ENCODE results near the gene HRAS.
A peak's percentile ranks its signal among the peaks of the same experiment; 100 is the strongest.

The HRAS gene

DNA sequence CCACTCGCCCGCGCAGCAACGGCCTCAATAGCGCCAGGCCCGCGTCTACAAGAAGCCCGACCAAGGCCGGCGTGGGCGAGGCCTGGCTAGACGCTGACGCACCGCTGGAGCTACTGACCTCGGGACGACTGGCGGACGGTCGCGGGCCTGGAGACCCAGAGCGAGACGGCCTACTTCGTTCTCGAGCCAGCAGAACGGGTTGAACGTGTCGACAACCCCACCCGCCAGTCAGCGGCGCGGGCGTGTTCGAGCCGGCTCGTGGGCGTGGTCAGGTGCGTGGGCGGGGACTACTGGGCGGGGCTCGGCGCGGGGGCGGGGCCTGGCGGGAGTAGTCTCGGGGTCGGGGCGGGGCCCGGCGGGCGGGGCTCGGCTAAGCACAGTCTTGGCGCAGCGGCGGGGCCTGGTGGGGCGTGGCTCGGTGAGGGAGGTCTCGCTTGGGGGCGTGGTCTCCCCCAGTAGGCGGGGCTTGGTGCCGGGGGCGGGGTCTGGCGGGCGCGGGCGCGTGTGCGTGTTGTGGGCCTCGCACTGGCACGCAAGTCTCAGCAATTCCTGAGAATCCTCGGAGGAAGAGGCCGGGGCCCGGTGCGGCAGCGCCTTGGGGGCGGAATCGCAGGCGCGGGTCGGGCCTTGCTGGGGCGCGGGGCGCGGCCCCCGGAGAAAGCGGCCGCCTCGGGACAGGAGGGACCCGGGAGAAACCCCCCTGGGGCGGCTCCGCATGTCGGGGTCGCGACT lies 28.2 kb downstream of the HRAS start, which contains the start of gene RNH1:
Gene RNH1, minus strand, starts transcription at position 248 of the 732 bp plus-strand sequence. CDS start 5,080 bp downstream, outside the sequence.
- DNase-seq, result peak; percentile 98

DNA sequence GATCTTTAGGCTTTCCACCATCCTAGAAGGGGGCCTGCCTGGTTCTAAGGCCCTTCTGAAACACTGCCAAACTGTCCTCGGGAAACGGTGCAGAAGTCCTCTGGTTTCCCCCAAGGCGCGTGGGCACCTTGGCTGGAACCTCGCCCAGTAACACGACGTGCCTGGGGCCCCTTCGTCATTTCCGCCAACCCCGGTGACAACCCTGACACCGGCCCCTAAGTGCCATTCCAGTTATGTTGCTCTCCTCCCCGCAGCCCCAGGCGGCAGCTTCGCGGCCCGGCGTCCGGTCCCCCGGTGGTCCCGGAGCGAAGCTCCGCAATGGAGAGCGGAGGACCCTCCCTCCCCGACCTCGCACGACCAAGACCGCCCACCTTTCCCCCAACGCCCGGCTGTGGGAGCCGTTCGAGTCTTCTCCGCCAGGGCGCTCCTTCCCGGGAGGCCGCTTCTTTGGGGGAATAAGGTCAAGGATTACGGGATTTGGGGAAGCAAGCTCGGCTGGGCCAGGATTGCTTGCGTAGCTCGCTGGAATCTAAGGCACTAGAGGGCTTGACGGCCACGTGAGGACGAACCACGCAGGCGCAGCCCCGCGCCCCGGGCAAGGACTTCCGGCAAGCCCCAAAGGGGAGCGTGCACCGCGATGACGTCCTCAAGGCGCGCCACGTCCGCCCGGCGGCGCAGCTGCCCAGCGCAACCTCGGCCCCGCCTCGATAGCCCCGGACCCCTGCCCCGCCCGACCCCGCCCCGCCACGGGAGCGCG lies 29.0 kb downstream of the HRAS start:
- peak; percentile 97 for DNase-seq

DNA sequence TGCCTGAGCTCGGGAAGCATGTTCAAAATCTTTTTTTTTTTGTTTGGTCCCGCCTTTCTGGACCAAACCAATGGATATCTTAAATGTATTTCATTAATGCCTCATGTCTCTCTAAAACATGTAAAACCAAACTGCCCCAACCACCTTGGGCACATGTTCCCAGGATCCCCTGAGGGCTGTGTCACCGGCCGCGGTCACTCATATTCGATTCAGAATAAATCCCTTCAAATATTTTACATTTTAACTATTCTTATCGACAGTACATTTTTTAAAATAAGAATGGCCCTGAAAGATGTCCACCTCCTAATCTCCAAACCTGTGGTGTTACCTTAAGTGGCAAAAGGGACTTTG lies 30.4 kb downstream of the HRAS start:
- no peak for DNase-seq

DNA sequence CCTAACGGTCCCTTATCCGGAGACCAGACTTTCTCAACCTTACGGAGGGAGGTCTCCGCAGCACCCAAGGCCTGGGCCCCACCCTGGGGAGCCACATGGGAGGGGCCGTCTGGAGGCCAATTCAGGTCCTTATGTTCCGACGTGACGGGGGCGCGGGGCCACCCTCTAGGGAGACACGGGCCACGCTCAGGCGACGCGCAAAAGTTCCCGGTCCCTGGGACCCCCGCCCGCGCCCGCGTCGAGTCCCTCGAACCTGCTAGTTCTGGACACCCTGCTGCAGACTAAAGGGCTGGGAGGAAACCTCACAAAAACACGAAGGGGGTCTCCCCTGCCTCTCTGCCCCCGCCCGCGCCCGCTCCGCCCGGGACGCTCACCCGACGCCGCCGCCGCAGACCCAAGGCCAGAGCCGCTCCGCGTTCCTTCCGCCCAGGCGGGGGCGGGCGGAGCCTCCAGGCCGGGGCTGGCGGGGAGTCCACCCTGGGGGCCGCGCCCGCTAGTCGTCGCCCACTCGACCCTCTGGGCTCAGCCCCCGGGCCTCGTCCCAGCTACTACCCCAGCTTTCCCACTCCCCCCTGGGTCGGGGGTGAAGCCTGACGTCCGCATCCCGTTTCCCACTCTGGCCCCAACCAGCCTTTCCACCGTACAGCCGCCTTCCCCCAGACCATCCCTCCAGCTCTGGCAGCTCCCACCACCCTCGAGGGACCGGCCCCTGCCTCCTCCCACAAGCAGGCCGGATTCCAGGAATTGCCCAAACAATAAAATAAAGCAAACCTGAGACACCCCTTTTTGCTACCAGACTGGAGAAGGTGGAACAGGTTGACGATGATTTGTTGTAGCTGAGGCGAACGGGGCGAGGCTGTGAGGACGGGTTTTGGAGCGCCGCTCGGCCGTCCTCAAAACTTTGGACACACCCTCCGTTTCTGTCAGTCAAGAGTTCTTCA lies 31.1 kb downstream of the HRAS start:
- no peak for DNase-seq

DNA sequence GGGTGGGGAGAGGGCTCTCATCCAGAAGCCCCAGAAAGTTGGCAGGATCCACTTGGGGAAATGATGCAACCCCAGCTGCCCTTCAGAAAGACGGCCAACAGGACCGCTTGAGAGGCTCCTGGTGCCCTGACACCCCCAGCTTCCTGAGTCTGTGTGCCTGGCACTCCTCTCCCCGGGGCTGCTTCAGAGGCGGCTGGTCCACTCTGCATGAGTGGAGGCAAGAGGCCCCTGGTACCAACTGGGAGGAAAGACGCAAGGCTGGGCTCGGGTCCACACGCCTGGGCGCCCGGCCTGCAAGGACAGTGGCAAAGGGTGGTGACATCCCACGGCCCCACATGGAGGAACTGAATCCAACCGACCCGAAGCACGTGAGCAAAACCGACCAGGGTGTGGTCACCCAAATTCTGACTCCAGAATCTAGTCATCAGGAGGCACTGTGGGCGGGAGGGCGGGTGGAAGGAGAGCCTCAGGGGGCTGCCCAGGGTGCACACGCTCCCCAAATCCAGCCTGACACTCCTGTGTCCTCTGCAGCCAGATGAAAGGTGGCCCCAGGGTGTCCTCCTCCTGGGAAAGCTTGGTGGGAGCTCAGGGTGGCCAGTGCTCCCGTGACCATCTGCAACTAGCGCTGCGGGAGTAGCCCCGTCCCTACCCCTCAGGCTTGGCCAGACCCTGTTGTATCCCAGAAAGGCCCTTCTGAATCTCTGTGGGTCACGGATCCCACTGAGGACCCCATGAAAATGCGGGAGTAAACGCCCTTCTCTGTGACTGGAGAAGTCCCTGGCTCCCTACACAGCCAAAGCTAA lies 32.0 kb downstream of the HRAS start:
- DNase-seq, result no peak

DNA sequence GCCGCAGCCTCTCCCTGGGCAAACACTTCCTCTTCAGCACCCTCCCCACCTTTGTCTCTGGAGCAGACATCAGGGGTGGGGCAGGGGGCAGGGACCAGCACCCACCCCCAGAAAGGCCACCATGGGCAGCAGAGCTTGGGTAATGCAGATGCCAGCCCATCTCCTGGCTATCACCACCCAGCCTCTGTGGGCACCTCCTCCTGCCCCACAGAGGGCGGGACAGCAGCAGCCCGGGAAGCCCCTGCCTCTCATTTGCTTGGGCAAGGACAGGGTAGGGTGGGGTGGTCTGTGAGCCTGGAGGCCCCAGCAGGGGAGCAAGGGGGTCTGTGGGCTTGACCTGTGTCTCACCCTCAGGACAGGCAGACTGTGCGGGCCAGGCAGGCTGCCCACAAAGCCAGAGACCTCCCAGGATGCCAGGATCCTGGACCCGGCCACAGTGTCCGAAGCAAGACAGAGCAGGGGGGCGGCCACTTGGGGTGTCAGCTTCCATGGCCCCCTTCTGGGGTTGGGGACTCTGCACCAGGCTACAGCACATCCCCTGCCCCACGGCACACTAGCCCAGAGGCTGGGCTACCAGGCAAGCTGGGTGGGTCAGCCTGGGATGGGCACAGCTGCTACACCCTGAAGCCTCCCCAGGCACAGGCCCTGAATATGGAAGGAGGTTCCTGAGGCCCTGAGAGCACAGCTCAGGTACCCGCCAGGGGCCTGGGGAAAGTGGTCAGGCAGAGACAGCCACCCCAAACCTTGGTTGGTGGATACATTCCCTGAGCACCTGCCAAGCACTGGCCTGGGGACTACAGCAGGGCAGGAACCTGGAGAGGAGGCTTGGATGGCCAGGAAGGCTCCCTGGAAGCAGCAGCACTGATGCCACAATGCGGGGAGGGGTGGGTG lies 32.8 kb downstream of the HRAS start:
- no peak for DNase-seq

DNA sequence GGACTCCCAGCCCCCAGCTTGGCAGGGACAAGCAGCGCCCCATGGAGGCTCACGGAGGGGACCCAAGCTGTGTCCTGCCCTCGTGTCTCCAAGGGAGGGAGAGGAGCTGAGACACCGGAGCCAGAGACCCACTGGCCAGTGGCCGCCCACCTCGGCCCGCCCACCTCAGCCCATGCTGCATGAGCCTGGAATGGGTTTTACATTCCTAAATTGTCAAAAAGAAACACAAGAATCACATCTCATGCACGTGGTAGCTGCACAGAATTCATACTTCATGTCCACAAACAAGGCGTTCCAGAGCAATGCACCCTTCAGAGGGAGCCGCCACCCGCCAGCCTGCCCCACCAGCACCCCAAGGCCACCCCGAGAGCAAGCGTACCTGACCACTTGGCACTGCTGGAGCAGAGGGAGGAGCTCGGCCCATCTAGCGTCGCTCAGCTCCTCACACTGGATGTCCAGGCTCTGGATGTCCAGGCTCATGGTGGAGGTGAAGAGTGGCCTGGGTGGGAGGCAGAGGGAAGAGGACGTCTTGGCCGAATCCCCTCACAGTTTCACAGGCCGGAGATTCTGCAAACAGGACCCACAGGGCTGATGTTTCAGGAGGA lies 33.6 kb downstream of the HRAS start:
- DNase-seq, result no peak

DNA sequence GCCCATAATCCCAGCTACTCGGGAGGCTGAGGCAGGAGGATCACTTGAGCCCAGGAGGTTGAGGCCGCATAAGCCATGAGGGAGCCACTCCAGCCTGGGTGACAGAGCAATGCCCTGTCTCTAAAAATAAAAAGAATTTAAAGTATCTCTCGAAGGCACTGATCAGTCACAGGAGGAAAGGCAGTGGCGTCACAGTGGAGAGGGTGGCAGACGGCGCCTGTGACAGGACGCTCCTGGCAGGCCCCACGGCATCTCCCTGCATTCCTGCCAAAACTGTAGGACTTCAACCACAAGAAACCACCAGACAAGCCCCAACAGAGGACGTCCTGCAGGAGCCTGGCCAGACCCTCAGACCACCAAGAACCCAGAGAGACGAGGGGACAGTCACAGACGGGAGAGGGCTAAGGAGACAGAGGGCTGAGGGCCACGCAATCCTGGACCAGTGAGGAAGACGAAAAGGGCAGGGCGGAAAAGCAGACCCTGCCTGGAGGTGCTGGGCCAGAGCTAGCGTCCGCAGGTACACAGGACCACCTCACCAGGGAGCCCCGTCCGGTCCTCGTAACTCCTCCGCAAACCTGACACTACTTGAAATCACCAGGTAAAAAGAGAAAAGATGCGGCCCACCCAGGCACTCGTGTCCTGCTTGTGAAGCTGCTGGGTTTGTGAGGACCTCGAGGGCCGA lies 34.2 kb downstream of the HRAS start:
- DNase-seq, result no peak

DNA sequence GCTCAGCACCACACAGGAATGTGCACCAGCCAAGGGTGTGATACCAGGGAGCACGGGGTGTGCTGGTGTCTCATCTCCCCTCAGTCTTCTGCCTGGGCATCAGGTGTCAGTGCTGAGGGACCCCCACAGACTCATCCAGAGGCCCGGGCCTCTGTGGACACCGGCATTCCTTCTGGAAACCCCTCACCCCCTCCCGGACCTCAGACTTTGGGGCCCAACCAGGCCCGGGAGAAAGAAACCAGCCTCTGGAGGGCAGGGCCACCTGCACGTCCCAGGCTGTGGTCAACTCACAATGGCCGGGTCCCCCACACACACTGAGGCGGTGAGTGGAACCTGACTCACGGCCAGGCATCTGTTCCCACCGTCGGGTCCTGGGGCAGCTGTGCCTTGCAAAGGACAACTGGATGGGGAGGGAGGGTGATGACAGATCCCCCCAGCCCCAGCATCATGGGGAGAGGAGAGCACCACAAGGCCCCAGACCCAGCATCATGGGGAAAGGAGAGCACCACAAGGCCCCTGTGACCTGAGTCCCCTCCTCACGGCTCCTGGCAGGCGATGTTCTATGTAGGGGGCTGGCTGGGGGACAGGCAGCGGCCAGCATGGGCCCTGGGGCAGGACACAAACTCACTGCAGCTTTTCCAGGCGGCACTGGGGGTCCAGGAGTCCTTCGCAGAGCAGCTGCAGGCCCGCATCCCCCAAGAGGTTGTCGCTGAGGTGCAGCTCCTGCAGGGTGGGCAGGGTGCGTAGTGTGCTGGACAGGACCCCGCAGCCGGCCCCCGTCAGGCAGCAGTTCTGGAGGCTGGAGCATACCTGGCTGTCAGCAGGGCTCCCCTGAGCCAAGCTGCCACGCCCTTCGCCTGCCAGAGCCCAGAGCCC lies 35.9 kb downstream of the HRAS start:
- no peak for DNase-seq

DNA sequence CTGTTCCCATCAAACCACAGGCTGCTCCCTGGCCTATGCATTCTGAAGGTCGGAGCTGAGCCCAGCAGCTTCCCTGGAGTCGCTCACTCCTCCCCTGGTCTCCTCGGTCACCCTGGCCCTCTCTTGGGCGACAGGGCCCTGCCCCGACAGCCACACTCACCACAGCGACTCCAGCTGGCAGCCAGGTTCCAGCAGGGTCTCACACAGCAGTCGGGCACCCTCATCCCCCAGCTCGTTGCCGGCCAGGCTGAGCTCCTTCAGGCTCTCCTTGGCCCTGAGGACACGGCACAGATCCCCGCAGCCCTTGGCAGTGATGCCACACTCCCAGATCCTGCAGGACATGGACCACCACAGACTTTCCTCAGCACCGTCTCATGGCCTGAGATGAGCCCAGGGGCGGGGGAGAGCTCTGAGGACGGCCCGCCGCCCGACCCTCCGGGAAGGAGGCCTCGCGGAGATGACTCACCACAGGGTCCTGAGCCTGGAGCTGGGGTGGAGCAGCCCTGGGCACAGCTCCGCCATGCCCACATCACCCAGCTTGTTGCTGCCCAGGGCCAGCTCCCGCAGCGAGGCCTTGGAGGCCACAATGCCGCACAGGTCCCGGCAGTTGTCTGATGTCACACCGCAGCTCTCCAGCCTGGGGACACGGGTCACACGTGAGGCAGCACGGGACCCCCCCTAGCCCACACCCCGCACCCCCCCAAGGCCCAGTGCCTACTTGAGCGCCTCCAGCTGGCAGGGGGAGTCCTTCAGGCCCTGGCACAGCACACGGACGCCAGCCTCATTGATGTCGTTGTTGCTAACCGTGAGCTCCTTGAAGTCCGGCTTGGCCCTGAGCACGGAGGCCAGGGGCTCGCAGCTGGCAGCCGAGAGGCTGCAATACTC lies 36.8 kb downstream of the HRAS start:
- DNase-seq, result no peak

DNA sequence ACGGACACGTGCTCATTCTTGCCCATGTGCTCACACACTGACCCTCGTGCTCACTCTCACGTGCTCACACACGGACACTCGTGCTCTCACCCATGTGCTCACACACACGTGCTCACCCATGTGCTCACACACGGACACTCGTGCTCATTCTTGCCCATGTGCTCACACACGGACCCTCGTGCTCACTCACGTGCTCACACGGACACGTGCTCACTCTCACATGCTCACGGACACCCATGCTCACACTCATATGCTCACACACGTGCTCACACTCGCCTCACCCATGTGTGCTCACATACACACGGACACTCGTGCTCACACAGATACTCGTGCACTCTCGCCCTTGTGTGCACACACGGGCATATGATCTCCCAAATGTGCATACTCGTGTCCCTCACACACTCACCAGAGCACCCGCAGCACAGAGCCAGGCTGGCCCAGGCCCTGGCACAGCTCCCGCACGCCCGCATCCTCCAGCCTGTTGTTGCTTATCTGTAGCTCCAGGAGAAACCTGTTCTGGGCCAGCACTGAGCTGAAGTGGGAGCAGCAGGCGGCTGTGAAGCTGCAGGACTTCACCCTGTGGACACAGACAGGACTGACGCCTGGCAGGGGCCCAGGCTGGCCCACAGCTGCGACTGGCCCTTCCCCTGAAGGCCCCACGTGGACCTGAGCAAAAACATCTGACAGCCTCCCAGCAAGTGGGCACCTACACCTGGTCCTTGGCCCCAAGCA lies 37.6 kb downstream of the HRAS start:
- DNase-seq, result no peak

DNA sequence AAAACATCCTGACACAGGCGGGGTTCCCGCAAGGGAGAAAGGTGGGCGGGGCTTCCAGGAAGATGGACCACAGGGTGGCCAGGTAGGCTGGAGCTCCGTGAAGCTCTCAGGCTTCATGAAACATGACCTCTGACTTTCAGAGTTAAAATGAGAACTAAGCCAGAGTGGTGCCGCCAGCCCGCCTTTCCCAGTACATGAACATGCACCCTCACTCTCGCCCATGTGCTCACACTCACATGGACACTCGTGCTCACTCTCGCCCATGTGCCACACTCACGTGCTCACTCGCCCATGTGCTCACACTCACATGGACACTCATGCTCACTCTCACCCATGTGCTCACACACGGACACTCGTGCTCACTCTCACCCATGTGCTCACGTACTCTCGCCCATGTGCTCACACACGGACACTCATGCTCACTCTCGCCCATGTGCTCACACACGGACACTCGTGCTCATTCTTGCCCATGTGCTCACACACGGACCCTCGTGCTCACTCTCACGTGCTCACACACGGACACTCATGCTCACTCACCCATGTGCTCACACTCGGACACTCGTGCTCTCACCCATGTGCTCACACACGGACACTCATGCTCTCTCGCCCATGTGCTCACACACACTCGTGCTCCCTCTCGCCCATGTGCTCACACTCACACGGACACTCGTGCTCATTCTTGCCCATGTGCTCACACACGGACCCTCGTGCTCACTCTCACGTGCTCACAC lies 38.4 kb downstream of the HRAS start:
- no peak for DNase-seq

DNA sequence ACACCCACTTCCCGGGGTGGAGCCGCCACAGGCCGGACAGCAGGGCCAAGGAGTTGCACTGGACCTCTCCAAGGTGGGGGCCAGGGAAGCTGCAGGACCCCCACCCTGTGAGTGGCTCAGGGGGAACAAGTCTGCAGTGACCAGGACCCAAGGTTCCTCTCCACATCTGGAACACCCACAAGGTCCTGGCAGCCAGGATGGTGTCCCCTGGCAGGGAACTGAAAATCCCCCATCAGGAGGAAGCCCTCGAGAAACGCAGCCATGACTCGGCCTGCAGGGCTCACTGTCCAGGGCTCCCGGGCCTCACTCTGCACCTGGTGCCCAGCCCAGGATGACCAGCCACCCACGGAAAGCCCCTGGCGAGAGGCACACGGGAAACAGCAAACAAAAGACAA lies 39.8 kb downstream of the HRAS start:
- no peak for DNase-seq

DNA sequence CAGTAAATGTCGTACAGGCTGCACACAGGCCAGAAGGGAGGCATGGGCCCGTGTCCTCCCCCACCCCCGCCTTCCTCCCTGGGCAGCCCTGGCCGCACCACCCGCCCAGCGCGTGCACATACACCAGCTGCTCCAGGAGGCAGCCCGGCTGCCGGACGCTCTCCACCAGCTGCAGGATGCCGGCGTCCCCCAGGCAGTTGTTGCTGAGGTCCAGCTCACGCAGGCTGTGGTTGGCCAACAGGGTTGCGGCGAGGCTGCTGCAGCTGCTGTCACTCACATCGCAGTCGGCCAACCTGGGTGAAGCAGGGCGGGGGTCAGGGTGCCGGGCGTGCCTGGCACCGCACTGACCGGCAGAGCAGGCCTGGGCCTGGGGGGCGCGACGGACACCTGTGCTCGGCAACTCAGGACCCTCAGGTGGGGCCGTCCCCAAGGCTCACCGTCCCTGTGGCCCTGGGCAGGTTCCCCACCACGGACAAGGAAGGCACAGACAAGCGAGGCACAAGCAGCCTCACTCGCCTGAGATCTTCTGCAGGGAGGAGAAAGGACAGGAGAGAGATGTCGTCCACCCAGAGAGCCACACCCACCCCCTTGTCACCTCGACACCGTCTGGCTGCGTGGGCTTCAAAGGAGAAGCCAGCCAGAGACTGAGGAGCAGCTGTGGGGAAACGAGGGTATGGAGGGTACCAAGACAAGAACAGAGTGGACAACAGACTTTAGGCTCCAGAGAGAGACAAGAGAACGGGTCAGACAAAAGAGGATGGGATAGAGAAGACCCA lies 40.4 kb downstream of the HRAS start:
- no peak for DNase-seq

DNA sequence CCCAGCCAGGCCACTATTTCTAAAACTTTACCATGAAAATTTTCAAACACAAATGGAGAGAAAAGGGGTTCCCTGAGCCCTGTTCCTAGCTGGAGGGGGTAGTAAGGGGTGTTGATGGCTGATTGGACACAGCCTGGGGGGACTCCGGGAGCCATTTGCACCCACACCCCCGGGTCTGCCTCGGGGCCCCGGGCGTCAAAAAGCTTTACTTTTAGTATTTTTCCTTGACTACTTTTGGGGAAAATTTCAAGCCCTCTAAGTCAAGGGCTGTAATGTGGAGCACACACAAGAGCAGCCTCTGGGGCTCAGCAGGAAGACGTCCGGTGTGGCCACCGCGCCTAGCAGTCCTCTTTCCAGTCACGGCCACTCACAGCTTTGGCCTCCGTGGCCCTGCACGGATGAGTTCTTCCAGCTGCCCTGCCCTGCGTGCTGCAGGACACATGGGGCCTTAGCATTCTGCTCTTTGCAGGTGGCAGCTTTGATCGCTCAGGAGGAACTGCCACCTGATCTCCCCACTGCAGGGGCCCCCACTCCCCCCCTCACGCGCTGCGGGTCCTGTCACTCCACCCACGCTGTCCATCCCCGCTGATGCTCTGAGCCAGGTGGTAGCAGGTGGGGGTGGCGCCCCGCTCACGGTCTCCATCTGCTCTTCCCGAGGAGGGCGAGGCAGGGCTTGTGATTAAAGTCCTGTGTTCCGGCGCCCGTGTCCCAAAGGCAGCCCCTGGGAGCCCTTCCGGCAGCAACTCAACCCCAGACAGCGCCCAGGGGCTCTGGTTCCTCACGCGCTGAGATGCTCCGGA lies 42.7 kb downstream of the HRAS start:
- no peak for DNase-seq

Data from activated naive CD4-positive, alpha-beta T cell treated with anti-CD3 and anti-CD28 coated beads, Interleukin-2, amount 50 U/mL, for 16 hours (primary cell).